ENCODE results near the gene CYB5D1.

CYB5D1 gene

GRCh38 chr17:7818026-7818425, 39.8 kb upstream of the CYB5D1 start:
- no peak for TF ChIP-seq EZH2 (IDR thresholded peaks at IDR 0.05; ENCODE audit: borderline replicate concordance, low read depth, low read length, severe bottlenecking)
- TF ChIP-seq, protein P1, sequence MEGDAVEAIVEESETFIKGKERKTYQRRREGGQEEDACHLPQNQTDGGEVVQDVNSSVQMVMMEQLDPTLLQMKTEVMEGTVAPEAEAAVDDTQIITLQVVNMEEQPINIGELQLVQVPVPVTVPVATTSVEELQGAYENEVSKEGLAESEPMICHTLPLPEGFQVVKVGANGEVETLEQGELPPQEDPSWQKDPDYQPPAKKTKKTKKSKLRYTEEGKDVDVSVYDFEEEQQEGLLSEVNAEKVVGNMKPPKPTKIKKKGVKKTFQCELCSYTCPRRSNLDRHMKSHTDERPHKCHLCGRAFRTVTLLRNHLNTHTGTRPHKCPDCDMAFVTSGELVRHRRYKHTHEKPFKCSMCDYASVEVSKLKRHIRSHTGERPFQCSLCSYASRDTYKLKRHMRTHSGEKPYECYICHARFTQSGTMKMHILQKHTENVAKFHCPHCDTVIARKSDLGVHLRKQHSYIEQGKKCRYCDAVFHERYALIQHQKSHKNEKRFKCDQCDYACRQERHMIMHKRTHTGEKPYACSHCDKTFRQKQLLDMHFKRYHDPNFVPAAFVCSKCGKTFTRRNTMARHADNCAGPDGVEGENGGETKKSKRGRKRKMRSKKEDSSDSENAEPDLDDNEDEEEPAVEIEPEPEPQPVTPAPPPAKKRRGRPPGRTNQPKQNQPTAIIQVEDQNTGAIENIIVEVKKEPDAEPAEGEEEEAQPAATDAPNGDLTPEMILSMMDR (IDR thresholded peaks at IDR 0.05; ENCODE audit: borderline replicate concordance, extremely low read depth, low read length, poor library complexity, severe bottlenecking): no peak
- no peak for DNase-seq

GRCh38 chr17:7818746-7819645, 38.8 kb upstream of the CYB5D1 start:
- H3K27me3 ChIP-seq (ENCODE audit: insufficient read depth, low read length, poor library complexity): peaks cover 17% of the 10 kb centered on the region
- no peak for TF ChIP-seq EZH2 (IDR thresholded peaks at IDR 0.05; ENCODE audit: borderline replicate concordance, low read depth, low read length, severe bottlenecking)
- TF ChIP-seq, protein P1 (IDR thresholded peaks at IDR 0.05; ENCODE audit: borderline replicate concordance, extremely low read depth, low read length, poor library complexity, severe bottlenecking): no peak
- no peak overlapping the region for H2AFZ ChIP-seq (ENCODE audit: low read depth, low read length)
- no peaks in the 10 kb centered on the region for H3K36me3 ChIP-seq (ENCODE audit: insufficient read depth, low read length)
- no peaks in the 10 kb centered on the region for H4K20me1 ChIP-seq (ENCODE audit: insufficient read depth, low read length)
- no peaks in the 10 kb centered on the region for H3K9me3 ChIP-seq (ENCODE audit: insufficient read depth, low read length, severe bottlenecking)
- no peak for DNase-seq
- H3K4me2 ChIP-seq (ENCODE audit: insufficient read depth, low read length): no peak overlapping the region
- H3K9ac ChIP-seq (ENCODE audit: low read depth, low read length): no peak overlapping the region
- no peak overlapping the region for H3K27ac ChIP-seq (ENCODE audit: low read length)
- no peaks in the 10 kb centered on the region for H3K4me1 ChIP-seq (ENCODE audit: insufficient read depth, low read length)
- ATAC-seq (ENCODE audit: insufficient read depth, low read depth): no peak
- H3K79me2 ChIP-seq (ENCODE audit: insufficient read depth, low read length): no peaks in the 10 kb centered on the region
- H3K4me3 ChIP-seq (ENCODE audit: low read depth in 1 of 2, low read length in 2 of 2): no peak overlapping the region

More at GRCh38 chr17:7818026-7818425, 39.8 kb upstream of the CYB5D1 start:
- Histone ChIP-seq H3K4me2 (ENCODE audit: insufficient read depth, low read length) (no peak overlapping the region), H3K4me3 (ENCODE audit: low read depth in 1 of 2, low read length in 2 of 2) (no peak overlapping the region), H3K9me3 (ENCODE audit: insufficient read depth, low read length, severe bottlenecking) (no peaks in the 10 kb centered on the region), H3K27ac (ENCODE audit: low read length) (no peak overlapping the region), H4K20me1 (ENCODE audit: insufficient read depth, low read length) (no peaks in the 10 kb centered on the region), H3K79me2 (ENCODE audit: insufficient read depth, low read length) (no peaks in the 10 kb centered on the region), H3K27me3 (ENCODE audit: insufficient read depth, low read length, poor library complexity) (peaks cover 17% of the 10 kb centered on the region), H2AFZ (ENCODE audit: low read depth, low read length) (no peak overlapping the region), H3K36me3 (ENCODE audit: insufficient read depth, low read length) (no peaks in the 10 kb centered on the region), H3K9ac (ENCODE audit: low read depth, low read length) (no peak overlapping the region), H3K4me1 (ENCODE audit: insufficient read depth, low read length) (no peaks in the 10 kb centered on the region)
- ATAC-seq (ENCODE audit: insufficient read depth, low read depth): no peak

- H3K4me3 ChIP-seq (ENCODE audit: low read depth in 1 of 2, low read length in 2 of 2): no peak overlapping the region
- DNase-seq: no peak
- no peak for ATAC-seq (ENCODE audit: insufficient read depth, low read depth)
- no peaks in the 10 kb centered on the region for H4K20me1 ChIP-seq (ENCODE audit: insufficient read depth, low read length)
- no peaks in the 10 kb centered on the region for H3K79me2 ChIP-seq (ENCODE audit: insufficient read depth, low read length)
- H3K9me3 ChIP-seq (ENCODE audit: insufficient read depth, low read length, severe bottlenecking): no peaks in the 10 kb centered on the region
- peaks cover 17% of the 10 kb centered on the region for H3K27me3 ChIP-seq (ENCODE audit: insufficient read depth, low read length, poor library complexity)
- no peak overlapping the region for H3K4me2 ChIP-seq (ENCODE audit: insufficient read depth, low read length)
- H3K27ac ChIP-seq (ENCODE audit: low read length): no peak overlapping the region
- H2AFZ ChIP-seq (ENCODE audit: low read depth, low read length): no peak overlapping the region
- H3K36me3 ChIP-seq (ENCODE audit: insufficient read depth, low read length): no peaks in the 10 kb centered on the region
- no peak overlapping the region for H3K9ac ChIP-seq (ENCODE audit: low read depth, low read length)
- no peak for TF ChIP-seq EZH2 (IDR thresholded peaks at IDR 0.05; ENCODE audit: borderline replicate concordance, low read depth, low read length, severe bottlenecking)
- TF ChIP-seq, protein P1 (IDR thresholded peaks at IDR 0.05; ENCODE audit: borderline replicate concordance, extremely low read depth, low read length, poor library complexity, severe bottlenecking): no peak
- no peaks in the 10 kb centered on the region for H3K4me1 ChIP-seq (ENCODE audit: insufficient read depth, low read length)
Measured at GRCh38 chr17:7820231-7820630, 37.6 kb upstream of the CYB5D1 start.

Data from DND-41 (cell line).